ENCODE data around the gene INO80D.
"Not testable (repeated sequence)": the region's sequence is repeated elsewhere in the genome, so short reads cannot be mapped to it uniquely, and the experiment has no call there.

Gene INO80D

GRCh38 chr2:206015746-206016145 is 70.2 kb downstream of the INO80D start:
- DNase-seq: not testable (repeated sequence)

GRCh38 chr2:206011795-206012194 is 74.2 kb downstream of the INO80D start:
- no peak for DNase-seq

- no peak for DNase-seq
These were observed 74.9 kb downstream of the INO80D start for GRCh38 chr2:206011018-206011614.

GRCh38 chr2:206004004-206004693 is 81.8 kb downstream of the INO80D start:
- DNase-seq: peak in 1 of 2 donors; percentile 10

GRCh38 chr2:206002440-206002839 is 83.5 kb downstream of the INO80D start:
- DNase-seq: no peak

- no peak for DNase-seq
These were observed 84.1 kb downstream of the INO80D start for GRCh38 chr2:206001912-206002311.

- DNase-seq: no peak
These were observed 85.2 kb downstream of the INO80D start for GRCh38 chr2:206000776-206001175.

GRCh38 chr2:205998583-205998982 is 87.4 kb downstream of the INO80D start:
- no peak for DNase-seq

GRCh38 chr2:205996161-205996560 is 89.8 kb downstream of the INO80D start:
- DNase-seq: no peak

GRCh38 chr2:205995260-205995659 is 90.7 kb downstream of the INO80D start:
- no peak for DNase-seq

GRCh38 chr2:205994344-205994743 is 91.6 kb downstream of the INO80D start:
- no peak for DNase-seq

- no peak for DNase-seq
These were observed 95.9 kb downstream of the INO80D start for GRCh38 chr2:205990104-205990503.

- DNase-seq: no peak
These were observed 96.5 kb downstream of the INO80D start for GRCh38 chr2:205989271-205990071.

- DNase-seq: not testable (repeated sequence)
These were observed 97.3 kb downstream of the INO80D start for GRCh38 chr2:205988681-205989080.

- no peak for DNase-seq
These were observed 97.7 kb downstream of the INO80D start for GRCh38 chr2:205988274-205988673.

GRCh38 chr2:205986334-205986733 is 99.6 kb downstream of the INO80D start:
- not testable (repeated sequence) for DNase-seq

GRCh38 chr2:205984381-205984780 is 101.6 kb downstream of the INO80D start:
- no peak for DNase-seq

GRCh38 chr2:205982776-205983327 is 103.1 kb downstream of the INO80D start:
- DNase-seq: no peak

- not testable (repeated sequence) for DNase-seq
These were observed 107.2 kb downstream of the INO80D start for GRCh38 chr2:205978728-205979127.

GRCh38 chr2:205977699-205978098 is 108.3 kb downstream of the INO80D start:
- DNase-seq: not testable (repeated sequence)

- DNase-seq: not testable (repeated sequence)
These were observed 108.9 kb downstream of the INO80D start for GRCh38 chr2:205976934-205977659.

GRCh38 chr2:205976120-205976814 is 109.7 kb downstream of the INO80D start:
- DNase-seq: no peak

All from CD4-positive, alpha-beta T cell treated with Interleukin-1 beta for 1 hour (primary cell).